GM19438 (cell line): ENCODE measurements around the gene PLA2G2D.
"Not testable (repeated sequence)": the region's sequence is repeated elsewhere in the genome, so short reads cannot be mapped to it uniquely, and the experiment has no call there.

Source experiments
- ATAC-seq: cut with Tn5 transposase; IDR thresholded peaks from one replicate; pipeline ENCODE4 v1.9.1; 2021; ENCODE audit warnings: low read depth; ENCODE audit not compliant: unreplicated experiment

The PLA2G2D gene

DNA sequence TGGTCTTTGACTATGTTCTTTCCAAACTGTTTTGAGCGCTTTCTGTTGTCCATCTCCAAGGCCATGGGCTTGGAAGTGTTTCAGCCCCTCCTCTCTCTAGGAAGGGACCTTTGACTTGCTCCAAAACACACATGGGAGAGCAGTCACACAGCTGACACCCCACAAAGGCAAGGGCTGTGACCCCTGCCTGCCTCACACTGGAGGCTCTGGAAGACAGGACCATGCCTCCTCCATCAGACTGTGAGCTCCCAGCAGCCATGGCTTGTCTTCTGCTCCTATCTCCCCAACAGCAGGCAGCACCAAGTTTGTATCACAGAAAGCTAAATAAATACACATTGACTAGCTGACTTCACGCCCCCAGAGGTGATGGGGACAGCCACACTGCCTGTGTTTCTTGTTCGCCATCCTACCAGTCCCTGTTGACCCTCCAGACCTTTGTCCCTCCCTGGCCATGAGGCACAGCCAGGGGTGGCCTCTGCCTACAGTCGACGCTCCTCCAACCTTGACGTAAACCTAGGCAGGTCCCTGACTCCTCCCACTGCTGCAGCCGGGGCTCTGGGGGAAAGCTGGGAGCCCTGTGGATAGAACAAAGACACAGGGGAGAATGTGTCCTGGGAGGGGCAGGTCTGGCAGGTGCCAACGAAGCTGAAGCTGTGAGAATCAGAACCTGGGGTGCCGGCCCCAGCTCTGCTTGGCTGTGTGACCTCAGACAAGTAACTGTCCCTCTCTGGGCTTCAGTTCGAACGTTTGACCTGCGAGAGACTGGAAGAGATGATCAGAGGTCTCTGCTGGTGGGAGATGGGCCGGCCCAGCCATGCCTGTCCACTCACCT, 24.6 kb upstream of the PLA2G2D start:
- ATAC-seq: no peak

DNA sequence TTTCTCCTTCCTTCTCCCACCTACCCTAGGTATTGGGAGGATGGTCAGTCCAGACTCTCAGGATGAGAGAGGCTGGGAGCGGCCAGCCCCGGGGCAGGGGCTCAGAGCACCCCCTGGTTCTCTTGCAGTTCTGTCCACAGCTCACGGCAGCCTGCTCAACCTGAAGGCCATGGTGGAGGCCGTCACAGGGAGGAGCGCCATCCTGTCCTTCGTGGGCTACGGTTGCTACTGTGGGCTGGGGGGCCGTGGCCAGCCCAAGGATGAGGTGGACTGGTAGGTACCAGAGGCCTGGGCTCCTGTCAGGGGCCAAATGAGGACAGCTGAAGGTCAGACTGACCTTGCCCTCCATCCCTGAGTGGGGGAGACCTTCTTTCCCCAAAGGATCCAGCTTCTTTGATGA, 24.0 kb upstream of the PLA2G2D start:
- no peak for ATAC-seq

DNA sequence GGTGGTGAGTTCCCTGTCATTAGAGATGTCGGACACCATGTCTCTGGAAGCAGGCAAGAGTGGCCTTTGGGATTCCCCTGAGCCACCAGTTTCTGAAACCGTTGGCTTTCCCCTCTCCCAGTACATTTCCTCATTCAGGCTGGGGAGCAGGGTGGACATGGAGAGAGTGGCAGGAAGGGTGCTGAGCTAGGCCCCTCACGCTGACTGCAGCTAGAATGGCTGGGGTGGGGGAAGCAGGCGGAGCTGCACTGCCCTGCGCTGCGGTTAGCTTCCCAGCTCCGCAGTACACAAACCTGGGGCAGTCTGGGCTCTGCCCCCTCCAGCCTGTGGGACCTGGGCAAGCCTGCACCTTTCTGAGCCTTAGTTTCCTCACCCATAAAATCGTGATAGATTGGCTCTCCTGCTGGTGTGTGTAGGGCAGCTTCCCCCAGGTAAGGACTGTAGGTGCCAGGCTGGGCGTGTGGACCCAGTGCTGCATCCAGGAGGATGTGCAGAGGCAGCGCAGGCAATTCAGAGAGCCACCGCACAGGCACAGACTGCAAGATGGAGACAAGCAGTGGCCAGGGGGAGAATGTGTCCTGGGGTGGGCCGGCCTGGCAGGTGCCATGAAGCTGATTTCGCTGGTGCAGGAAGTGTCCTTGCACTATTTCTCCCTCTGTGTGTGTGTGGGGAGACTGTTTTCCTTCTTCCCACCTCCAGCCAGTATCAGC, 22.8 kb upstream of the PLA2G2D start:
- no peak for ATAC-seq

DNA sequence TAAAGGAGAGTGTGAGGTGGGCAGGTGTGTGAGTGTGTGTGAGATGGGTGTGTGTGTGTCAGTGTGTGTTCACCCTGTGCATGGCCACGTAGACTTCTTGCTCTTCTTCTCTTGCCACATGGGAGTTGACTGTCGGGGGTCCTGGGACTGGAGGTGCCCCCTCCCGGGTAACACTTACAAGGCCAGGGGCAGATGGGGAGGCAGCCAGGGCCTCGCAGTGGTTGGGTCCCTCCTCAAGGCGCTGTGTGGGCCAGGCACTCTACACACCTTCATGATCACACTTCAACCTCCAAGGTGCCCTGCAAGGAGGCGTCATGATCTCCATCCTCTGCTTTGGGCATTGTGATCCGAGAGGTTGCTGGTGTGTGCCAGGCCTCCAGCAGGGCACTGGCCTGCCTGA, 22.1 kb upstream of the PLA2G2D start:
- no peak for ATAC-seq

DNA sequence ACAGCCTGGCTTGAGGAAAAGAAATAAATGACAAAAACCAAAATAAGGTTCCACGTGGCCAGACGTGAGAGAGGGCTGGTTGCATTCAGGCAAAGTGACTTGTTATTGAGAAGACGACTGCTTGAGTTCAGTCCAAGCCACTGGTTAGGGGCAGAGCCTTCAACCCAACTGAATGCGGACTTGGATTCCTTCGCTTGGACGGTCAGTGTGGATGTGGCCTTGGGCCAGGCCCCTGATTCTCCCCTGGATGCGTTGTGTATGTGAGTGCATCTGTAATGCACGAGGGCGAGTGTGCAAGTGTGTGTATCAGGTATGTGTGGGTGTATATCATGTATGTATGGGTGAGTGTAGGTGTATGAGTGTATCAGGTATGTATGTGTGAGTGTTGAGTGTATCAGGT, 21.7 kb upstream of the PLA2G2D start:
- no peak for ATAC-seq

DNA sequence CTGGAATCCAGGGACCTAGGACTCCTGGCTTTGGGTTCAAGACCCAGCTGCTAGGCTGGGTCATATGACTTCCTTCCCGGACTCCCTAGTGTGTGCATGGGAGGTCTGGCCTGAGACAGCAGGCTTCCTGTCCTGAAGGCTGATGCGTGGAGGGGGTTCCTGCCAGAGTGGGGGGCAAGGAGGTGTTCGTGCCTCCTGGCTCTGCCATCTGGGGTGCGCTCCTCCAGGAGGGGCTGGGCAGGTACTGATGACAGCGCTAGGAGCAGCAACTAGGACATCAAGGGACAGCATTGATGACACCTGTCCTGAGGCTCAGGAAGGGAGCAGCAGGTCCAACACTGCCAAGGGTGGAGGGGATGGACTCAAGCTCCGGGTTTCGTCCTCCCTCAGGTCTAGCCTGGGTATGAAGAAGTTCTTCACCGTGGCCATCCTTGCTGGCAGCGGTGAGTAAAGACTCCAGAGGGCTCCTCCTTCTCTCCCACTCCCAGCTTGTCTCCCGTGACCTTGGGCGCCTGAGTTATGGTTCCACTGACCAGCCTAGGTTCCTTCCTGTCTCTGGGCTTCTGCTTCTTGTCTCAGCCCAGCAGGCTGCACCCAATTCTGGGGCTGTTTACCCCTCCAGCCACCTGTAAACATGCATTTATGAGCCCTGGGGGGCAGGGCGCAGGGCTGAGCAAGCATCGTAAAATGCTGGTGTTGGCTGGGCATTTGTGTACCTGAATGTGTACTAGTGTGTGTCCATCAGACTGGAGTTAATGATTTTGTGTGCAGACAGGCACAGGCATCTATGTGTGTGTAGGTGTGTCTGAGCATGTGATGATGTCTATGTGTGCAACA, 20.7 kb upstream of the PLA2G2D start:
- ATAC-seq: no peak

DNA sequence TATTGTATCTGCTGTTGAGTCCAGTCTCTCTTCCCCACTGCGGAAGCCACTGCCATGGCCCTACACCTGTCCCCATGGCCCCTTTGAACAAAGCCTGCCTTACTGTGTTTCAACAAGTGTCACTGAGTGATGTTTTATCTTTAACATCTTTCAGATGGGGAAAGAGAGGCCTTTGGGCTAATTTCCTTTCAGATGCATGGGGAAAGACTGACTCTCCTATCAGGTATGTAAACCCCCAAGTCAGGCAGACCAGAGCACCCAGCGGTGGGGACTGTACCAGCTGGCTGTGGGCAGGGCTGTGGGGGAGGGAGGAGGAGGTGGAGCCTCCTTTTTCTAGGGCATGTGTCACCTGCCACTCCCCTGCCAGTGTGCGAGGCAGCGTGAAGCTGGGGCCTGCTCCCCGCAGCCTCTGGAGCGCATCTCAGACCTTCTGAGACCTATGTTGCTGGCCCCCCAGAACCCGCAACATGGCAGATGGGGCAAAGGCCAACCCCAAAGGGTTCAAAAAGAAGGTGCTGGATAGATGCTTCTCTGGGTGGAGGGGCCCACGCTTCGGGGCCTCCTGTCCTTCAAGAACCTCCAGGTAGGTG, 19.7 kb upstream of the PLA2G2D start, which contains the start of gene PLA2G2F:
PLA2G2F (plus strand) TSS at position 363 of the 590 bp plus-strand sequence; CDS start at position 468, 105 bp downstream.
- no peak for ATAC-seq

DNA sequence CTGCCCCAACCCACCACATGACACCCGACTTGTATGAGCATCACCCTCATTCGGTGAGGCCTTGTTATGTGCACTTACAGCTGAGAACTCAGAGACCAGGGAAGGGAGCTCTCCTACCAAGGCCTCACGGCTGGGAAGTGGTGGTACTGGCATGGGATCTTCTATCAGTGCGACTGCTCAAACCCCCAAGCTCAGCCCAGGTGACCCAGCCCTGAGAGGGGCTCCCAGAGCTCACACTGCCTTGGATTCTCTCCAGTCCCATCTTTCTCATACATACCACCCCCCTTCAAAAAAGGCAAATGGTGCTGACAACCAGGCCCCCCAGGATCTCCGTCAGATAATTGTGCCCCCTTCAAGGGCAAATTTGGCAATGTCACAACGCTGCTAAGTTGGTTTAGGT, 19.0 kb upstream of the PLA2G2D start:
- ATAC-seq: no peak

DNA sequence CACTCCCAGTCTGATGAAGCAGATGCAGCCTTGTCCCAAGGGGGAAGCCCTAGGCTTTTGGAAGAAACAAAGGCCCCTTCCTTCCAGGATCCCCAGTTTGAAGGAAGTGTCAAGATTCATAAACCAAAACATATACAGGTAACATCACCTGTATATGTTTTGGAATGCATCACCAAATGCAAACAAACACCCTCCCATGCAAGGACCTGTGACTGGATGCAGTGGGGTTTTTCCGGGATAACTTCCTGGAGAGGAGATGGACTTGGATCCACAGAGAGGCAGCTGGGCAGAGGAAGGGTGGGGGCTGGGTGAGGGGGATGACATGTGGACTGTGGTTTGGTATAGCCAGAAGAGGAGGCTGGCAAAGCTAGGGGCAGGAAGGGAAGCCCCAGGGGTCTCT, 18.3 kb upstream of the PLA2G2D start:
- no peak for ATAC-seq

DNA sequence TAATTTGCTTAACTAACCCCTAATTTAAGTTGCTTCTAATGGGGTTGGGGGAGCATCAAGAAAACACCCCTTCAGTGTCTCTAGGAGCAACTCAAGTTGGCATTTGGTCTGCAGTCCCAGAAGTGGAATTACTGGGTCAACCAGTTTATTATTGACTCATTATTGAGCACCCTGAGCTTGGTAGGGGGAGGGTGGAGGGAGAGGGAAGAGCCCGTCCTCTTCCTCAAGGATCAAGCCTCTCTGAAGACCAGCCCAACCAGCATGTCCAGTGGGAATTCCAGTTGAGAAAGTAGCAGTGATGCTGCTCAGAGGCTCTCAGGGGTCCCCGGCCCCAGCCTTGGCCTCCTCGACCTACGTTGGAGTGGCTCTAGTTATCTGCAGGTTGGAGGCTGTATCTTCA, 17.7 kb upstream of the PLA2G2D start:
- ATAC-seq: no peak

DNA sequence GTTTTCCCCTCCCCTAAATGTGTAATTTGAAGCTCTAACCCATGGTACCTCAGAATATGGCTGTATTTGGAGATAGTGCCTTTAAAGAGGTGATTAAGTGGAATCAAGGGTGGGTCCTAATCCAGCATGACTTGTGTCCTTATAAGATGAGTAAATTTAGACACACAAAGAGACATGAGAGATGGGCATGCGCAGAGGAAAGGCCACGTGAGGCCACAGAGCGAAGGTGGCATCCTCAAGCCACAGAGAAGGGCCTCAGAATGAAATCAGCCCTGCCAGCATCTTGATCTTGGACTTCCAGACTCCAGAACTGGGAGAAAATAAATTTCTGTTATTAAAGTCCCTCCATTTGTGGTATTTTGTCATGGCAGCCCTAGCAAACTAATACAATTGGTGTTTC, 16.9 kb upstream of the PLA2G2D start:
- ATAC-seq: no peak

DNA sequence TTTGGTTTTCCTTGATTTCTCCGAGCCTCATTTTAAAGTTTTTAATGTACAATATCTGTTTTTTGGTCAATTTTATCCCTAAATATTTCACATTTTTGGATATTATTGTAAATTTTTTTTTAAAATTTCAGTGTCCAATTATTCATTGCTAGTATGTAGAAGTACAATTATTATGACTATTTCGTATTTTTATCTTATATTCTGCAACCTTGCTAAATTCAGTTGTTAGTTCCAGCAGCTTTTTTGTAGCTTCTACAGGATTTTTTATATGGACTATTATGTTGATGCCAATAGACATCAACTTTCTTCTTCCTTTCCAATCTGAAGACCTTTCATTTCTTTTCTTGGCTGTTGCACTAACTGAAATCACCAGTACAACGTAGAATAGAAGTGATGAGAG, 15.7 kb upstream of the PLA2G2D start:
- no peak for ATAC-seq

DNA sequence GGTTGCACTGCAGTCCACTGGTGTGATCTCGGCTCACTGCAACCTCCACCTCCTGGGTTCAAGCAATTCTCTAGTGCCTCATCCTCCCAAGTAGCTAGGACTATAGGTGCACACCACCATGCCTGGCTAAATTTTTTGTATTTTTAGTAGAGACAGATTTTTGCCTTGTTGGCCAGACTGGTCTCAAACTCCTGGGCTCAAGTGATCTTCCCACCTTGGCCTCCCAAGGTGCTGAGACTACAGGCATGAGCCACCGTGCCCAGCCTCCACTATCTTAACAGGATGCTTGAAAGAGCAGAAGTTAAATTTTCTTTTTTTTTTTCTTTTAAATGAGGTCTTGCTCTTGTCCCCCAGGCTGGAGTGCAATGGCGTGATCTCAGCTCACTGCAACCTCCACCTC, 11.2 kb upstream of the PLA2G2D start:
- not testable (repeated sequence) for ATAC-seq

DNA sequence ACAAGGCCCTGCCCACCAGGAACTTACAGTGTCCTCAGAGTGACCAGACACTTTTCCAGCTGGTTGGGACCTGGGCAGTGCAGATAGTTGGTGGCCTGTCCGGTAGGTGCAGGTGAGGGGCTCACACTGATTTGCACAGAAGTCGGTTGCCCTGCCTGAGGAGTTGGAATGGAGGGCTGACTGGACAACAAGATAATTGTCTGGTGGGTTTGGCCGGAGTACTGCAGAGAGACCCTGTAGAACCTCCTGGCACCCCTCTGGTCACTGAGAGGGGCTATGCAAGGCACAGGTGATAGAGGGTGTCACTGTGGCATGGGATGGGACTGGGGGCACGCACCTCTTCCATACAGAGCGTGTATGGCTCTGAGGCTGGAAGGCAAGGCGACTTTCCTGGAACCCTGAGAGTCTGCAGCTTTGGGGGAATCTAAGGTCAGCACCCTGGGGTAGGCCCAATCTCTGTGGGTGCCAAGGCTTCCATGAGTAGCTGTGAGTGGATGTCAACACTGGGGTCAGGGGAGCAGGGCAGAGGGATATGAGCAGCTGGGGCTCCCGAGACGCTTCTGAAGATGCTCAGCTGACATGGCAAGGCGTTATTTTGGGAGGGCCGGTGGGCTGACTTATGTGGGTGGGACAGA, 7.6 kb upstream of the PLA2G2D start:
- ATAC-seq: no peak

DNA sequence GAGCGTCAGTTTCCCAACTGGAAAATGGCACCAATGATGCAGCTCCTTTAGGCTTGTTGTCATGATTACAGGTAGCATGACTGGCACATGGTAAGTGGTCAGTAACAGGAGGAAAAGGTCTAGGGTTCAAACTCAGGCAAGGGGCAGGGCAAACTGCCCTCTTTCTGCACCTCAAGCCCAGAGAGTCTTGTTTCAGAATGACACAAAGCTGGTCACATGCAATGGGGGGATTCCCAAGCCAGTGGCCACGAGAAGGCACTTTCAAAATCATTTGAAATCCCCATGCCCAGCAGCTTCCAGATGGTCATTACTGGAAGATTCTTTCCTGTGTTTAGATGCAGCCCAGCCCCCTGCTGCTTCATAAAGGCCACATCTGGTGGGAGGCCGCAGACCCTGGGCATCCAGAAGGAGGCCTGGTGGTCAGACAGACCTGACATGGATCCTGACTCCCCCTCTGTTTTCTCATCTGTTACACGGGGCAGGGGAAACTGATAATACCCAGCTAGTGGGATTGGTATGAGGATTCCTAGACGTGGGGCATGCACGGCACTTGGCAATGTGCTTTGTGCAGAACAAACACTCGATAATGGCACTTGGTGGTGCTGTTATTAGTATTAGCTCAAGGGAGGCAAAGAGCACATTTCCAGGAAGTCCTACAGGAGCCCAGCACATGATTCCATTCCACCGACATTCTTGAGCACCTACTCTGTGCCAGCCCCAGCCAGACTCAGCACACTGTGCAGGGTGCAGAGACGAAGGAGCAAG, 6.9 kb upstream of the PLA2G2D start:
- no peak for ATAC-seq

DNA sequence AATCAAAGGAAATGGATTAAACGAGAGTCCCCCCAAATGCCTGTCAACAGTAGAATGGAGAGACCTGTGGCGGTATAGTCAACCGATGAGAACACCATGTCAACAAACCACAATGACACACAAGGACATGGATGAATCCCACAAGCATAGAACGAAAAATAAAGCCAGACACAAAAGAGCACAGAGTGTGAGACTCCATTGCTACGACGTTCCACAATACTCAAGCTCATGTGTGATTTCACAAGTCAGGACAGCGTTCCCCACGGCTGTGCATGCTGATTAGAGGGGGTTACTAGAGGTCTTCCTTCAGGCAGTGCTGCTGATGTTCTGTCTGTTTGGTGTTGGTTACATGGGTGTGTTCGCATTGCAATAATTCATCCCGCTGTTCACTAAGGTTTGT, 5.8 kb upstream of the PLA2G2D start:
- no peak for ATAC-seq

DNA sequence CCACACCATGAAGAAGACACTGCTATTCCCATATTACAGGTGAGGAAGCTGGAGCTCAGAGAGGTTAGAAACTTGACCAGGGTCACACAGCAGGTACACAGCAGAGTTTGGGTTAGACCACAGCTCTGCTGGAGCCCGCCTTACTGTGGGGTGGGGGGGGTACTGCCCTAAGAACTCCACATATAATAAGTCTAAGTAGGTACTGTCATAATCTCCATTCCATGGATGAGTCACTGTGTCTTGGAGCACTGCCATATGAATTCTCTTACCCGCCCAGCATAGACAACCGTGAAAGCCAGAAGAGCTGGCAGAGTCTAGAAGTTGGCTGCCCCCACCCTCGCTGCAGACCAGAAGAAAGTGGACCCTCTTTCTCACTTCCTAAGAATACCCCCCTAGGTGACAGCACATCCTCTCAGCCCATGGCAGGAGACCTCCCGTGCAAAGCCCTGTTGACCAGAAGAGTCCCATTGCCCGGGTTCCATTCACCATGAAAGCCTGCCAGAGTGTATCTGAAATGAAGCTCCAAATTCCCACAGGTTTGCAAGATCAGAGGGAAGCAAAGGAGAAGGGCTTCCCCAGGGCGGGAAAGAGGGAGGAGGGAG, 5.2 kb upstream of the PLA2G2D start:
- no peak for ATAC-seq

DNA sequence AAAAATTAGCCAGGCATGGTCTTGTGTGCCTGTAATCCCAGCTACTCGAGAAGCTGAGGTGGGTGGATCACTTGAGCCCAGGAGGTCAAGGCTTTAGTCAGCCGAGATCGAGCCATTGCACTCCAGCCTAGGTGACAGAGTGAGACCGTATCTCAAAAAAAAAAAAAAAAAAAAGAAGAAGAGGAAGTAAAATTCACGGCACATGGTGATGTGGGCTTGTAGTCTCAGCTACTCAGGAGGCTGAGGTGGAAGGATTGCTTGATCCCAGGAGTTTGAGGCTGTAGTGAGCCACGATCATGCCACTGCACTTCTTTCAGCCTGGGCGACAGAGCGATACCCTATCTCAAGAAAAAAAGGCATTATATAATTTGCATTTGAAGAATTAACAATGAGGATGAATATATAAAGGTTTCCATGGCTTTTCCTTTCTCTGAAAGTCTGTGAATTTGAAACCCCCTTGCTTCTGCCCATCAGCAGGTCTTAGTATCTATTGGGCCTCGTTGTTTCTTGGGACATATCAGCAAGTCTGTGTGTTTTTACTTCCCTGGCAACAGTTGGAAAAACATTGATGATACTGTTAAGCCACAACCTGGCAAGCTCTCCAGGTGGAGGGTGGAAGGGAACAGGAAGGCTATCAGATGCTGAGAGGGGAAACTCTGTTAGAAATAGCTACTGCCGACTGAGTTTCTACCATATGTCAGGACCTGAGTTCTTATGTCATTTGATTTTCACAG, 4.6 kb upstream of the PLA2G2D start:
- ATAC-seq: no peak

DNA sequence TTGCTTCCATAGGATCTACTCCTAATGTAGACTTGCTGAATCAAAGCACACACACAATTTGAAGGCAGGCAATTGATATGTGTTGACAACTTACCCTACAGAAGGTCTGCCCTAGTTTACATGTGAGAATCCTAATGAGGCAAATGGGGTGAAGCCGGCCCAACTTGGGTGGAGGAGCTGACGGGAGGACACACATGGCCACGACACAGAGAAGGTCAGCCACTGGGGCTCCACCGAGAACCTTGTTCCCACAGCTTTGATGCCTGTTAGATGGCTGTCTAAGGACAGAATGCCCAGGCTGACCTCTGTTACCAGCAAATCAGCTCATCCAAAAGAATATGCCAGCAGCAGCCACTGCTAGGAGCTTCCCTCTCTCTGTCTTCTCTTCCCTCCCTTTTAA, 1.5 kb upstream of the PLA2G2D start:
- ATAC-seq: no peak
